Neural progenitor cell (in vitro differentiated cells): ENCODE results near the gene GALNT7.

Experiments
- EZH2phosphoT487 ChIP-seq: fragments of 200-600 bp; sonication (generic); IDR thresholded peaks from 2 replicates; pipeline ENCODE4 v1.6.1; 2017; ENCODE audit warnings: antibody characterized with exemption
- TF ChIP-seq, protein P1 (sequence below): fragments of 200-600 bp; sonication (generic); IDR thresholded peaks from 2 replicates; pipeline ENCODE4 v1.5.1; 2017; ENCODE audit warnings: antibody characterized with exemption, mild to moderate bottlenecking

DNA sequence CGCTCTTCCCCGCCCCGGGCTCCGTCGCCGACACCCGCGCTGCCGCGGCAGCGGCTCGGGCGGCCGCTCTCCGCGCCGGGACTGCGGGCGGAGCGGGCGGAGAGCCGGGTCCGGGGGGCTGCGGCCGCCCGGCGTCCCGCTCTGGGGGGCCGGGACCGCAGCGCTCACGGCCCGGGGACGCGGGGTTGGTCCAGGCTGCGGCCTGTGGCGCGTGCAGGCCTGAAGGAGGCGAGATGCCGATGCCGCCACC, 492 bp downstream of the GALNT7 start:
- TF ChIP-seq, protein P1, sequence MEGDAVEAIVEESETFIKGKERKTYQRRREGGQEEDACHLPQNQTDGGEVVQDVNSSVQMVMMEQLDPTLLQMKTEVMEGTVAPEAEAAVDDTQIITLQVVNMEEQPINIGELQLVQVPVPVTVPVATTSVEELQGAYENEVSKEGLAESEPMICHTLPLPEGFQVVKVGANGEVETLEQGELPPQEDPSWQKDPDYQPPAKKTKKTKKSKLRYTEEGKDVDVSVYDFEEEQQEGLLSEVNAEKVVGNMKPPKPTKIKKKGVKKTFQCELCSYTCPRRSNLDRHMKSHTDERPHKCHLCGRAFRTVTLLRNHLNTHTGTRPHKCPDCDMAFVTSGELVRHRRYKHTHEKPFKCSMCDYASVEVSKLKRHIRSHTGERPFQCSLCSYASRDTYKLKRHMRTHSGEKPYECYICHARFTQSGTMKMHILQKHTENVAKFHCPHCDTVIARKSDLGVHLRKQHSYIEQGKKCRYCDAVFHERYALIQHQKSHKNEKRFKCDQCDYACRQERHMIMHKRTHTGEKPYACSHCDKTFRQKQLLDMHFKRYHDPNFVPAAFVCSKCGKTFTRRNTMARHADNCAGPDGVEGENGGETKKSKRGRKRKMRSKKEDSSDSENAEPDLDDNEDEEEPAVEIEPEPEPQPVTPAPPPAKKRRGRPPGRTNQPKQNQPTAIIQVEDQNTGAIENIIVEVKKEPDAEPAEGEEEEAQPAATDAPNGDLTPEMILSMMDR = no peak
- TF ChIP-seq EZH2phosphoT487 = no peak
